SK-MEL-5 (cell line): ENCODE results near the gene TRIM43. TPM values are rescaled to one million over a fixed set of nuclear protein-coding genes. Genes with fewer than 3 reads are reported as not detected.
"Not testable (repeated sequence)": the region's sequence is repeated elsewhere in the genome, so short reads cannot be mapped to it uniquely, and the experiment has no call there.

Source experiments
- DNase-seq: peaks from one replicate; pipeline ENCODE4 v3.0.0-alpha.2; 2016; ENCODE audit warnings: low read depth, low spot score
- in situ Hi-C: cut with HindIII; loops from 2 replicates; pipeline ENCODE4 v1.10.0; 2016; ENCODE audit warnings: low sequenced_read_pairs, high pct_unique_total_duplicates, low pct_unique_long_range_greater_than_20kb
- polyA plus RNA-seq, 2 experiments: library from polyadenylated mRNA; depleted of rRNA; stranded (reverse); fragments of >200 nt; gene quantifications; 2 replicates each; pipeline ENCODE4 v1.2.3, GENCODE V29; 2015
- total RNA-seq: library from RNA; depleted of rRNA; stranded (reverse); fragments of >200 nt; shearing (Covaris generic); gene quantifications from 2 replicates; pipeline ENCODE4 v1.2.3, GENCODE V29; 2014; rRNA removed

The TRIM43 gene
- not detected in 2 replicates for total RNA-seq
- polyA plus RNA-seq (2015; cell fraction: cytosol; rRNA removed): not detected in 2 replicates
- not detected in 2 replicates for polyA plus RNA-seq (2015; cell fraction: nucleus; rRNA removed)

DNA sequence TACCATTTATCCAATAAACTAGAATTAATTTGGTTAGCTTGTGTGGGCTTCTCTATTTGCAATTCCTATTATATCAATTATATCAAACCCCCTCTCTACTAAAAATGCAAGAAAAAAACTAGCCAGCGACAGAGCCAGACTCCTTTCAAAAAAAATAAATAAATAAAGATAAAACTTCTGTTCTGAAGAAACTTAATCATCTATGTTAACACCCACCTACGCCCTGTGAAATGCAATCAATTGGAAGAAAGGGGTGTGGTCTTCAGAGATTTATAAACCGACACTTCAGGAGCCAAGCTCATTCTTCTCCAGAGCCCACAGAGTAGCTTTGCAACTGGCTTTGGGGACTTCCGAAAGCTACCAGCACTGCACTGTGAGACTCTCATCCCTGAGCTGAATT is at the start of gene TRIM43:
Gene TRIM43, plus strand, starts transcription at position 301 of the 400 bp plus-strand sequence. CDS start 2,023 bp downstream, outside the sequence.
- DNase-seq, in situ Hi-C loops: not testable (repeated sequence)

- in situ Hi-C loops: no loop called here
- peak; percentile 61 for DNase-seq
Observed at GRCh38 chr2:95551055-95551568, 40.7 kb upstream of the TRIM43 start.

GRCh38 chr2:95552911-95553310 is 38.9 kb upstream of the TRIM43 start:
- in situ Hi-C loops: no loop called here
- DNase-seq: no peak

DNA sequence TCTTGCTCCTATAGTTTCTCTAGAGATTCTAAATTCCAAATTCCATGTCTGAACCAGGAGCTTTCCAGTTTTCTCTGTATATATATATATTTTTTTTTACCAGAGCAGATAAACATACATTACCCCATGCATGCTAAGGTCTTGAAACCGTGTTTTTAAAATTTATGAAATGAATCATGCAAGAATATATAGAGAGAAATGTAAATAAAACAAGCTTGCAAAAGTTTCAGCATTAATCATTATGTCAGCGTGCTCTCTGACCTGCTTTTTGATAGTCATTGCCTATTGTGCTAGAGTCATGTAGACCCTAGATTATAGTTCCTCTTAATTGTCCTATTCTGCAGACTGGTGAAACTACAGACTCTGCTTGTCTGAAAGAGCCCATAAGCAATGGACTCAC is 22.6 kb upstream of the TRIM43 start:
- in situ Hi-C loops: no loop called here
- no peak for DNase-seq

- in situ Hi-C loops: no loop called here
- no peak for DNase-seq
Observed at GRCh38 chr2:95573866-95574265, 17.9 kb upstream of the TRIM43 start.

GRCh38 chr2:95574506-95574905 is 17.3 kb upstream of the TRIM43 start:
- in situ Hi-C loops: no loop called here
- peak; percentile 53 for DNase-seq

- no peak for DNase-seq
- in situ Hi-C loops: no loop called here
Observed at GRCh38 chr2:95575857-95576256, 15.9 kb upstream of the TRIM43 start.

- in situ Hi-C loops: no loop called here
- DNase-seq: no peak
Observed at GRCh38 chr2:95578539-95578938, 13.3 kb upstream of the TRIM43 start.

DNA sequence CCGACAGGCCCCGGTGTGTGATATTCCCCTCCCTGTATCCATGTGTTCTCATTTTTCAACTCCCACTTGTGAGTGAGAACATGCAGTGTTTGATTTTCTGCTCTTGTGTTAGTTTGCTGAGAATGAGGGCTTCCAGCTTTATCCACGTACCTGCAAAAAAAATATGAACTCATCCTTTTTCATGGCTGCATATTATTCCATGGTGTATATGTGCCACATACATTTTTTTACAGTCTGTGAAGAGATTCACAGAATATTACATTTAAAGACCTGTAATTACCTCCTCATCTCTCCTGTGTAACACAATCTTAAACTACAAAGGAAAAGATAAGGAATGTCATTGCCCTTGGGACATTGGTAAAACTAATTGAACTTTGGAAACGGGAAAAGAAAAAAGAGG is 8.3 kb upstream of the TRIM43 start:
- in situ Hi-C loops, DNase-seq: not testable (repeated sequence)

DNA sequence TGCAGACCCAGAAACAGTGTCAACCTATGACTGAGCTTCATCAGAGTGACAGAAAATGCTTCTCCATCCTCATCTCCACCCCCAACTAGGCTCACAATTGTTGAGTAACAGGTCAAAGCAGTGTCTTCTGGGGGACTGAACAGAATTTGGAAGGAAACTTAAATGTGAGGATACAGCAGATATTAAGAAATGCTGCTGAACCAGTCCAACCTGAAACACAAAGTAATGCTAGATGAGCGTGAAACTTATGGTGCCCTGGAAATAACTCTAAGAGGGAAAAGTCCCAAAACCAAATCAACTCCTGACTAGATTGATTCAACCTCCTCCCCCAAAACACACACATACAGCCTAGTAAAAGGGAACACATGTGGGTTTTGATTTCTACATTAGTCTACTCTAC is 7.5 kb upstream of the TRIM43 start:
- in situ Hi-C loops, DNase-seq: not testable (repeated sequence)

GRCh38 chr2:95589777-95590536 is 1.8 kb upstream of the TRIM43 start:
- in situ Hi-C loops, DNase-seq: not testable (repeated sequence)

DNA sequence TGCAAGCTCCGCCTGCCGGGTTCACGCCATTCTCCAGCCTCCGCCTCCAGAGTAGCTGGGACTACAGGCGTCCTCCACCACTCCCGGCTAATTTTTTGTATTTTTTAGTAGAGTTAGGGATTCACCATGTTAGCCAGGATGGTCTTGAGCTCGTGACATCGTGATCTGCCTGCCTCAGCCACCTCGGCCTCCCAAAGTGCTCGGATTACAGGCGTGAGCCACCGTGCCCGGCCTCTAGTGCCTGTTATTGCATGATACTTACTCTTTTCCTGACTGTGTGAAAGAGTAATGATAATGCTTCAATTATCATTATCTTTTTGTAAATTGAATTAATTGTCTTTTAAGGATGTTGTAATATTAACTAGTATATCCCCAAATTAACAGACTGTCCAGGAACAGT is 1.2 kb downstream of the TRIM43 start:
- in situ Hi-C loops, DNase-seq: not testable (repeated sequence)

GRCh38 chr2:95595012-95595411 is 3.2 kb downstream of the TRIM43 start:
- in situ Hi-C loops, DNase-seq: not testable (repeated sequence)

GRCh38 chr2:95601301-95601700 is 9.5 kb downstream of the TRIM43 start:
- in situ Hi-C loops, DNase-seq: not testable (repeated sequence)

DNA sequence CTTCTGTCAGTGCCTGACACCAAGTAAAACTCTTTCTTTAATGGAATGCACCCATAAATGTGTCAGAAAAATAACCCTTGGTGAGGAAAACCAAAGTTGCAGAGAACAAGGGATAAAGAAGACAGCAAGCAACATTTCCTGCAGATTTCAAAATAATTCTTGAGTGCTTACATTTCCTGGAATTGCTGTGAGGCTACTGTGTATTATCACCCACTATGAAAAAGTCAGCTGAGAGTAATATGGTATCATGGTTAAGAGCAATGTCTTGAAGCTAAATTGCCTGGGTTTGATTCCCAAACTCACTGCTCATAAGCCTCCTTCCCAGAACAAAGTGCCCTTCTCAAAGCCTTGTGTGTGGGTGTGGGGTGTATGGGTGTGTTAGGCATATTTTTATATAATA is 10.3 kb downstream of the TRIM43 start:
- DNase-seq, in situ Hi-C loops: not testable (repeated sequence)

DNA sequence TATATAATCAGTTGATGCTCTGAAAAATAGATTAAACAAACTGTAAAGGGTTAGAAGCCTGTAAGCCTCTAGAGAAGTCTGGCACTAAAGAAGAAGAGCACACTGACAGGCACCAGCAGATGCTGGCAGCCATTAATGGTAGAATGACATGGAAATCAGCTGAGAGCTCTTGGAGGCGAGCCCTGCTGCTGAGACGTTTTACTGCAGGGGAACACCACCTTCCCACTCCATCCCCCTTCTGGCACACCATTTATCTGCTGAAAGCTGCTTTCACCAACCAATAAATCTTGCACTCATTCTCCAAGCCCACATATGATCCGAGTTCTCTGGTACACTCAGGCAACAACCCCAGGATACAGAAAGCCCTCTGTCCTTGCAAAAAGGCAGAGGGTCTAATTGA is 16.6 kb downstream of the TRIM43 start:
- in situ Hi-C loops, DNase-seq: not testable (repeated sequence)

GRCh38 chr2:95609764-95610163 is 18.0 kb downstream of the TRIM43 start:
- in situ Hi-C loops: not testable (repeated sequence)

GRCh38 chr2:95613048-95613447 is 21.2 kb downstream of the TRIM43 start:
- in situ Hi-C loops, DNase-seq: not testable (repeated sequence)

More at GRCh38 chr2:95609764-95610163, 18.0 kb downstream of the TRIM43 start:
- not testable (repeated sequence) for DNase-seq

DNA sequence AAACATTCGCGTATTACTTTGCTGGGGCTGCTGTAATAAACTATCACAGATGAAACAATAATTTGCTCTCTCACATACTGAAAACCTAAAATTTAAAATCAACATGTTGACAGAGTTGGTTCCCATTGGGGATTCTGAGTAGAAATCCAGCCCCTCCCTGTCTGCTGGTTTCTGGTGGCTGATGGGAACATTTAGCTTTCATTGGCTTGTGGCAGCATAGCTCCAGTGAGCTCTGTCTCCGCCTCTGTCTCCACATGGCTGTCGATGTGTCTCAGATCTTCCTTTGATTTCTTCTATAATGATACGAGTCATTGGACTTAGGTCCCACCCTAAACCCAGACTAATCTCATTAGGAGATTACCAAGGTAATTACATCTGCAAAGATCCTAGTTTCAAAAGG is 30.9 kb downstream of the TRIM43 start:
- DNase-seq, in situ Hi-C loops: not testable (repeated sequence)
